Islet precursor cell (in vitro differentiated cells): Measurements from ENCODE around the gene POLG.

Experiments used
- DNase-seq: peaks from one replicate; pipeline ENCODE4 v3.0.0-alpha.2; 2018

The POLG gene

GRCh38 chr15:89325039-89325803 lies 9.4 kb downstream of the POLG start:
- peak; percentile 35 for DNase-seq

- no peak for DNase-seq
Observed at GRCh38 chr15:89323825-89324224, 10.8 kb downstream of the POLG start.

GRCh38 chr15:89322822-89323221 lies 11.8 kb downstream of the POLG start:
- DNase-seq, result no peak

GRCh38 chr15:89321521-89322410 lies 12.9 kb downstream of the POLG start:
- DNase-seq, result no peak

- no peak for DNase-seq
Observed at GRCh38 chr15:89320200-89320599, 14.4 kb downstream of the POLG start.

GRCh38 chr15:89319678-89320077 lies 14.9 kb downstream of the POLG start:
- no peak for DNase-seq

GRCh38 chr15:89317186-89317720 lies 17.4 kb downstream of the POLG start:
- DNase-seq, result no peak

GRCh38 chr15:89316504-89316903 lies 18.1 kb downstream of the POLG start:
- no peak for DNase-seq

GRCh38 chr15:89315375-89315929 lies 19.2 kb downstream of the POLG start:
- DNase-seq, result no peak

GRCh38 chr15:89309993-89310392 lies 24.6 kb downstream of the POLG start:
- DNase-seq, result no peak

GRCh38 chr15:89308236-89308635 lies 26.4 kb downstream of the POLG start:
- DNase-seq, result no peak

- DNase-seq, result no peak
Observed at GRCh38 chr15:89307791-89308190, 26.8 kb downstream of the POLG start.

- DNase-seq, result no peak
Observed at GRCh38 chr15:89307046-89307587, 27.5 kb downstream of the POLG start.

GRCh38 chr15:89305395-89305794 lies 29.2 kb downstream of the POLG start:
- no peak for DNase-seq

GRCh38 chr15:89303986-89304385 lies 30.6 kb downstream of the POLG start:
- no peak for DNase-seq

GRCh38 chr15:89301304-89302089 lies 33.1 kb downstream of the POLG start:
- no peak for DNase-seq

GRCh38 chr15:89299896-89300295 lies 34.7 kb downstream of the POLG start:
- no peak for DNase-seq

- DNase-seq, result no peak
Observed at GRCh38 chr15:89293012-89293411, 41.6 kb downstream of the POLG start.

- DNase-seq, result no peak
Observed at GRCh38 chr15:89291934-89292438, 42.6 kb downstream of the POLG start.

- no peak for DNase-seq
Observed at GRCh38 chr15:89283201-89283600, 51.4 kb downstream of the POLG start.

GRCh38 chr15:89282631-89283030 lies 52.0 kb downstream of the POLG start:
- no peak for DNase-seq

GRCh38 chr15:89278307-89278706 lies 56.3 kb downstream of the POLG start:
- DNase-seq, result no peak
